GM18502 (cell line): ENCODE measurements around the gene NAV3.

Experiments used
- ATAC-seq: cut with Tn5 transposase; IDR thresholded peaks from one replicate; pipeline ENCODE4 v1.9.1; 2021; ENCODE audit warnings: mild to moderate bottlenecking; ENCODE audit not compliant: unreplicated experiment, poor library complexity

NAV3 gene

DNA sequence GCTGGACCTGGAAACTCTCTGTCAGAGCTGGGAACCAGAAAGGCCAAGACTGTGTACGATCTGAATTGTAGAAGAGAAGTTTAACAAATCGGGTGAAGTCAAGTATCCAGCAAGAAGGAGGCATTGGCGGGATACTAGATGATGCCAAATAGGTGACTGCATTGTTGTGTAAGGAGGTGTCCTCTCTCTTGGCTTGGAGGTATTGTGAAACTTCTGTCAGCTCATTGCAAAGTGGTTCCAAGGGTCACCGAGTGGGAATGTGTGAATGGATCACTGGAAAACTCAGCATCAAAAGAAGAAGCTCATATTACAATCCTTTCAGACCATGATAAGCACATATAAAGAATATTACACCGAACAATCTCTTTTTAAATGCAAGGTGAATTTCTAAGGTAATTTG lies 11.7 kb downstream of the NAV3 start:
- ATAC-seq = no peak

DNA sequence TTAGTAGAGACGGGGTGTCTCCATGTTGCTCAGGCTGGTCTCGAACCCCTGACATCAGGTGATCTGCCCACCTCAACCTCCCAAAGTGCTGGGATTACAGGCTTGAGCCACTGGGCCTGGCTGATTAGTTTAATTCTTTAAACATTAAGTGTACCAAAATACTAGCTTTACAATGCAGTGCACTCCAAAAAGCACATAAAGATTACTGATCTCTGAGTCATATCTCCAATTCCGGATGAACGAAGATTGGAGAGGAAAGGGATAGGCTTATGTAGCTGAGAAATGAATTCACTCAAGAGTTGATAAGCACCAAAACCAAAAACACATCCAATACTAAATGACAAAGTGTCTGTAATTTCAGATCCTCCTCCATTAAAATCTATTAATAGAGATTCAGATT lies 15.1 kb downstream of the NAV3 start:
- no peak for ATAC-seq

DNA sequence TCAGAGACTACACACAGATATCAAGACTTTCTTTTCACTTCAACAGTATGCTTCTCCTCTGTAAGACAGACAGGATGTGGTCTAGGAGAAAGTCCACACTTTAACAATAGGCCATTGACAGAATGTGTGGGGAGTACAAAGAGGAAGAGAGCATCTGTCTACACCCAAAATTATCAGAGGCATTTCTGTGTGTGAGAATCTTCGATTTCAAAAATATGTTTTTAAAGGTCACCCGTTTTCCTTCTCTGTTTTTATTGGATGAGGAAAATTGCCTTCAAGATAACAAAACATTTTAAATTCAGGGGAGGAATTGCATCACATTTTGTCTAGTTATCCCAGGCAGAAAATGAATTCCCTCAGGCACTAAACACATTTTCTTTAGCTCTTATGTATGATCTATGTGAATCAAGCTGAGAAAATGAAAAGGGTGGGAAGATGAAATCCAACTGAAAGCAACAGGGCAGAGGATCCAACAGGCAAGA lies 16.4 kb downstream of the NAV3 start:
- peak; percentile 100 for ATAC-seq

DNA sequence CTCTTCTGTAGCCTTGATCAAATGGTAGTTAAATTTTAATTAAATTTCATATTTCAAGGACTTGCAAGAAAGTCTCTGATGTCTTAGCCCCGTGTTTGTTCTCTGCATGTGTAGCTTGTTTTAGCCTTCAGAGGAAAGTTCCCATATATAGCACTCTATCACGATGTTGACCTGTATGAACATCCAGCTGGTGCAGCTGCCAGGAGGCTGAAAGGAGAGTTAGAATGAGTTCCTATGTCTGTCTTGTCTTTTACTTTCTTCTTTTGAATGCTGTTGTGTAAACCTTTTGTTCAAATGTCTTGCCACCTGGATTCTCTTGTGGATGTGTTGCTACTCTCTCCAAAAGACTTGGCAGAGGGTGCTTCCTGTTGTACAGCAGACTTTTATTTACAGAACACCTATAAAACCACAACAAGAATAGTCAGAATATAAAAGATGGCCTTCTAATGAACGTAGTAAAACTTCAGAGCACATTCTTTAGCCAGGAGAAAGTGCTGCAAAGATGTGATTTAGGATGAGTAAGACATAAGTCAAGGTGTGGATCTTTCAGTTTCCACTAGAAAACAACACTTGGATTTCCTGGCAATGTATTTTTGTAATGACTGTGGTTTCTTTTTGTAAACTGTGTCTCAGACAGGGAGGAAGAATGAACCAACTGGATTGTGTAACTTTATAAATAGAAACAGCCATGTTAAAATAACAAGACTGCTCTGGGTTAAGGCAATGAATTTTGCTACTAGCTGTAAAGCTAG lies 17.2 kb downstream of the NAV3 start:
- ATAC-seq = peak; percentile 29

DNA sequence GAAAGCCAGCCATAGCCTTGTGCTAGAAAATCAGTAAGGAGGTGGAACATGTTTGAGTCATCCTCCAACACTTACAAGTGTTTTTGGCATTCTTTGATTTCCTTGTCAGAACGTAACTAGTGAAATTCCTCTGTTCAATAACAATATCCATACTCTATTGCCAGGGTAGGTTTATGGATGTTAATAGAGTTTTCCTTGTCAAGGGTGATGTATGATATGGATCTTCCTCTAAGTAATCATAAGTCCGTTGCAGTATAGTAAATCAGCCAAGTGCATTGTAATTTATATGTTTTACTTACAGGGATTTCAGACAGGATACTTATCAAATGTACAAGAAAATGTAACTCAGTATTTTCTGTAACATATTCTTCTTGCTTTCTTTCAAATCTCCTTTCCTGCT lies 19.4 kb downstream of the NAV3 start:
- no peak for ATAC-seq

DNA sequence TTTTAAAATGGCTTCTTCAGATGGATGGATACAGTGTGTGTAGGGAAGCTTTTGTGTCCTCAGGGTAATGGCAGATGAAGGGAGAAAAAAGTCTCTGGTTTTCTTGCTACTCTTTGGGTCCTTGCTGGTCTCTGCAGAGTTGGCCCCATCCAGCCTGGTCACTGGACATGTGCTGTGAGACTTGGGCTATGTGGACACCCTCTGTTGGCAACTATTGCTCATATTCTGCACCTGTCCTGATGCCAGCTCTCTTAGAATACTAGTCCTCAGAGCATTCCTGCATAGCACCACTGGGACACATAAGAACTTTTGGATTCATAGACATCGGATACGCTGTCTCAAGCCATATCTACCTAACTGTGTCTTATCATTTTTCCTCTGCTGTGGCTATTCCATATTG lies 20.0 kb downstream of the NAV3 start:
- ATAC-seq = no peak

DNA sequence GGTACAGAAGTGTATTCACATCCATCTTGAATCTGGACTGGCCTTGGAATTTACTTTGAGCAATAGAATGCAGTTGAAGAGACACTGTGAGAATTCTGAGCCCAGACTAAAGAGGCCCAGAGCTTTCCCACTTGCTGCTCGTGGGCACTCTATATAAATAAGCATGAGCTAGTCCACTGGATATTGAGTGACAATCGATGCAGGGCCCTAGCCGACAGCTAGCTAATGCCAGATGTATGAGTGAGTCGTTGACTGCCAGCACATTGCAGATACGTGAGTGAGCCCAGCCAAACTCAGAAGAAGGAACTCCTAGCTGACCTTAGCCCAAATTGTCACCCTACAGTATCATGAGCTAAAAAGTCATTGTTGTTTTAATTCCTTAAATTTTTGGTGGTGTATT lies 24.9 kb downstream of the NAV3 start:
- no peak for ATAC-seq

DNA sequence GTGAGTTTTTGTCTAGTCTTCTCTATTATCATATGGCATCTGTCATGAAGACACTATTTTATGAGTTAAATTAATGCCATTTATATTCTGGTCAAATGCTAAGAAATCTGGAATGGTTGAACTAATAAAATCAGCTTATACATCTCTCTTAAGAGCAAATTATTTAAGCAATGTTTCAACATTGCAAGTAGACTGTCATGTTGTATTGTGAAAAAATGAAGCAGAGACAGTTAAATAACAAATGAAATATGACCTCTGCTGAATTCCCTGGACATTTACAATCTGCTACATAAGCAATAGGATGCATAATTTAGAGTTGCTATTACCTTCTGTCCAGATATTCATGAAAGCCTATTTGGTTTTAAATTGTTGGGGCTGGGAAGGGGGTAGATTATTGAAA lies 30.6 kb downstream of the NAV3 start:
- no peak for ATAC-seq

DNA sequence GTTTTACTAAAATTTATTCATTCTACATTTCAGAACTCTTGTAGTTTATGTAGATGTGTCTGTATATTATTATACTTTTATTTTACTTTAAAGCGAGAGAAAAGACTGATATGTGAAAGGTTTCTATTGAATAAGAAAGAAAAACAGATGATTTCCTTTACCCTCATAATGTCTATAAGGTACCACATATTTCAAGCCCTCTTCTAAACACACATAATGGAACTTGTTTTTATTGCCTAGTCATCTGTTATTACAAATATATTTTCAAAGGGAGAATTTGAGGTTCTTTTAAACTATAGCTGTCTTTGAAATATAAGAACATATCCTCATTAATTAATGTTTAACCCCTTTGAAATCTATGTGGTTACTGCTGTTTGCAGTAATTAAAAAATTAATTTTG lies 34.5 kb downstream of the NAV3 start:
- no peak for ATAC-seq

DNA sequence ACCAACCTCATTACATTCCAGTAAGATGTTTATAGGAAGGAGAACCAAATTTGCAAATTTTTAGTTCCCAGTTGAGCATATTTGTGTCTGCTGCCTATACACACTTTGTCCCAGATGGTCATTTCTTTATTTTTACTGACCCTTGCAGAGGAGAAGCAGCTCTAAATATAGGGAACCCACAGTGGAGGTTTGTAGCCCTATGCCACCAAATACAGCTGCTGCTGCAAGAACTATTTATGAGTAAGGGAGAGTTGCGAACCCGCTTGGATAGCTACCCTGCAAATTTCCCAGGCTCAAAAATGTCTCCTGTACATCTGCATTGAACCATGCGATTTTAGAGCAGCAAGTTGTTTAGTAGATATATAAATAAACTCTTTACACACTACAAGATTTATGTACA lies 48.2 kb downstream of the NAV3 start:
- ATAC-seq = no peak

DNA sequence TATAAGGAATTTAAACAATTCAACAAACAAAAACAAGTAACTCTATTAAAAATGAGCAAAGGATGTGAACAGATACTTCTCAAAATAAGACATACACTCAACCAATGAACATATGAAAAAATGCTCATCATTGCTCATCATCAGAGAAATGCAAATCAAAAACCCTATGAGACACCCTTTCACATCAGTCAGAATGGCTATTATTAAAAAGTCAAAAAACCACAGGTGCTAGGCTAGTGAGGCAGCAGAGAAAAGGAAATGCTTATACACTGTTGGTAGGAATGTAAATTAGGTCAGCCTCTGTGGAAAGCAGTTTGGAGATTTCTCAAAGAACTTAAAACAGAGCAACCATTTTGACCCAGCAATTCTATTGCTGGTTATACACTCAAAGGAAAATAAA lies 52.0 kb downstream of the NAV3 start:
- peak; percentile 74 for ATAC-seq

DNA sequence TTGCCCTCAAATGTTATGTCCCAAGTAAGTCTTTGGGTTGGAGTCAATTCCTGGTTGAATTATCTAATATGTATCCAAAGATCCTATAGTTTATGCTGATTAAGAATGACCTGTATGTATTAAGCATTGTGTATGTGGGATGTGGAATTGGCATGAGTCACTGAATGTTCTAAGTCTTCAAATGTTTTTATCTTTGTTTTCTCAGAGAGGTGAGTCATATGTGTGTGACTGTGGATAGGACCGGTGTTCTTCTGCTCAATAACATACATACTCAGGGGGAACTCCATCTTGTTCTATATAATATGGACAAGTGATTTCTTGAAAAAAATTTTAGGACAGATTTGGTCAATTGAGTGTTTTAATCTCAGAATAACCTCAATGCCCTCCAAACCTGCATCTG lies 57.9 kb downstream of the NAV3 start:
- ATAC-seq = no peak

DNA sequence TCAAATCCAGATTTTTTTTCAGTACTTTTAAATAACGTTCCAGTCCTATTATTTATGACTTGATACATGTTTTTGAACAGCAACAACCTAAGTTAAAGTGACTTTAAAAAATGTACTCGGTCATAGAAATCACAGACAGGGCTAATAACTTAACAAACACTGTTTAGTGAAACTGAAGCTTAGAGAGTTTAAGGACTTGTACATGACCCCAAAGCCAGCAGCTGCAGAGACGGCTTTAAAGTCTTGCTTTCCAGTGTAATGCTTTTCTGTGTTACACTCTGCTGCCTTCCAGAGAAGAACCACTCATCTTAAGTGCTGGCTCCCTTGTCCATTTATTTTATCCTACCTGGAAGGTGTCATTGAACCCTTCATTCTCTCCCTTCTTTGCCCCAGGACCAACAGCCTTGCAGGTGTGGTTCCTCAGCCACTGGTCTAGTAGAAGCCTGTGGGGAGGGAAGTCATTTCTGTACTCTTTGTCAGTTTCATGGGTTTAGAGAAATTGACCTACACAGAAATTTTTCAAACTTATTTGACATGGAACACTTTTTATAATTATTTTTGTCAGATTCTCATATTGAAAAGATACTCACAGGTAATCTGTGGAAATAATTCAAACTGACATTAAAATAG lies 60.9 kb downstream of the NAV3 start:
- ATAC-seq = no peak

DNA sequence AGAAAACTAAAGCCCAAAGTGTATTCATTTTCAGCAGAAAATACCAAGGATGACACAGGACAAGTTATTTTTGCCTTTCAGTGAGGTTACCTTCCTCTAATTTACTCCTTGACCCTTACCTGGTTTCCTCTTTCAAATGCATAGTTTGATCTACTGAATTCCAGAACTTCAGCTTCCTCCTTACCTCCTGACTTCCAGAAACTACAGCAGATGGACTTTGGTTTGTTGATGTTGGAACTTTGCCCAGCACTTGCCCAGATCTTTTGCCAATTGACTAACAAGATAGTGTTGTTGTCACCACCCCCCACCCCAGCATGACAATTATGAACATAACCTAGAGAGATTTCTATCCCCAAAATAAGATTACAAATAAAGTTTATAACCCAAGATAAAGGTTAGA lies 63.2 kb downstream of the NAV3 start:
- ATAC-seq = no peak

DNA sequence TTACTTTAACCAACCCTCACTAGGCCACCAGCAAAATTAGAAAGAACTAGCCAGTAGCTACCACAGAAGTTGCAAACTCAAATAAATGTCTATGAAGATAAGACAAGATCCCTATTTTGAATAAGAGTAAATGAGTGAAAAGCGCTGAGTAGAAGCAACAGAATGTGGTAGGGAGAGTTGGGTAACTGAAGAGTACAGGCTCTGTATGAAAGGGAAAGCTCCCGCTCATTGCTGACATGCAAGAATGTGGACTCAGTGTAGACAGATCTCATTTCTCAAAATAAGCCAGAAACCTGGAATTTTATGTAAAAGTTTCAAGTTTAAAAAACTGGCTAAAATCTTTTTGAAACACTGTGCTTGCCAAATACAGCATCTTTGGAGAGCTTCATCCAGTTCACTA lies 63.9 kb downstream of the NAV3 start:
- ATAC-seq = no peak

DNA sequence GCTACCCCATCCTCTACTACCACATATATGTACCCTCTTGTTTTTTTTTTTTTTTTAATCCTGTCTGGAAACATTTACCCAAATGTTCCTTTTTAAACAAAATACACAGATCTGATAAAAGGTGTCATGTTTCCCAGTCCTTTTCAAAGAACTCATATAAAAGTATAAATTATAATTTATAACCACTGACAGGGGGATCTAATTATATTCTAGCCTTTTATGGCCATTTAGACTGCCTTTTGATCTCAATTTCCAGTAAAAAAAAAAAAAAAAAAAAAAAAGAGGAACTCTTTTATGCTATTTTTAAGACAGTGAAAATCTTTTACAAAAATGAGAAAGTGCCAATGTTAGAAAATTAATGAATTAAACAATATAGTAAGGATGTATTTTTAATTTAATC lies 65.0 kb downstream of the NAV3 start:
- ATAC-seq = no peak

DNA sequence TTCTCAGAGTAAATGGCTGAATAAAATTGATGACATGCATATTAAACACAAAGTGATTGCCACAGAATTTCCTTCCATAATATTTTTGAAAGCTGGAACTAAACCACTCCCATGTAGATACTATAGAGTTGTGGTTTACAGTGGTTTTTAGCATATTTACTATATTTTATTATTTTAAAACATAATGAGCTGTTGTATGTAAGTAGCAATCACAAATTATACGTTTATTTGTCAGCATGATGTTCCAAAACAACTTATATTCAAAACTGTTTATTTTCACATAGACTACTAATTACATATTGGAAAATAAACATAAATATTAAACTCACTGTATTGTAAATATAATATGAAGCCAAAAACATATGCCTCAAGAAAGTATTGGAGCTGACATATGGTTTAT lies 77.2 kb downstream of the NAV3 start:
- no peak for ATAC-seq

DNA sequence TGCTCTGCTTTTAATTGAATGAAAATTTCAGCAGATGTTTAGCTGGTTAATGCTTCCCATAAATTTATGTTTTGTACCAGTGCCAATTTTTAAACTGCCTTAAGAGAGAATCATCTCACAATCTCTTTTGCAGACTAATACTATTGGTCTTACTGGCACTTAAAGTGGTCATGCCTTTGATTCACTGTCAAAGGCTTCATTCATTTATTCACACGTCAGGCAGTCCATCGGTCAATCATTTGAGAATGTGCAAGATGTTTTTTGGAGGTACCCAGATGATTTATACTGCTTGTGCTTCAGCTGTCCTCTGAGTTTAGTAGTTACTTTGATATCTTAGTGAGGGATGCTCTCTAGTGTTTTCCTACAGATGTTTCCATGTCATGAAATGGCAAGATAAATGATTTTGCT lies 83.4 kb downstream of the NAV3 start:
- no peak for ATAC-seq

DNA sequence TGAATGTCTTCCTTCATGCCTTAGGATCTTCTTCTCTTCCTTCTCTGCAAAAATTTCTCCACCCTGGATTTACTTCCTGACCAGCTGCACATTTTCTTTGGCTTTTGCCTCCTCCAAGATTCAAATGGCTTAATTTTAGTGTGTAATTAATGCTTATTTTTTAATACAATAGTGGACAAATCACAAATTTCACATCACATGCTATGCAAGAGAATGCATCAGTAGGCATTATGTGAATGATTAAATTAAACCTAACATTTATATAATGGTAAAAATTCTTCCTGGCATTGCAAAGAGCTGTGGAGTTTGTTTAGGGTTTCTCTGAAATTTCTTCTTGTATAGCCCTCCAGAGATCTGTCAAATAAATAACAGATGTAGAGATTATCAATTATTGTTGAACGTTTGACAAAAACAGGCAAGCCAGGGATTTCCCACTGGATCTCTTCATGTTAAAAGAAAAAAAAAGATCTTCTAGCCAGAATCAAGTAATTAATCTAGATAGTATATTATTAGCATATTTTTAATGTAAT lies 84.4 kb downstream of the NAV3 start:
- ATAC-seq = no peak

DNA sequence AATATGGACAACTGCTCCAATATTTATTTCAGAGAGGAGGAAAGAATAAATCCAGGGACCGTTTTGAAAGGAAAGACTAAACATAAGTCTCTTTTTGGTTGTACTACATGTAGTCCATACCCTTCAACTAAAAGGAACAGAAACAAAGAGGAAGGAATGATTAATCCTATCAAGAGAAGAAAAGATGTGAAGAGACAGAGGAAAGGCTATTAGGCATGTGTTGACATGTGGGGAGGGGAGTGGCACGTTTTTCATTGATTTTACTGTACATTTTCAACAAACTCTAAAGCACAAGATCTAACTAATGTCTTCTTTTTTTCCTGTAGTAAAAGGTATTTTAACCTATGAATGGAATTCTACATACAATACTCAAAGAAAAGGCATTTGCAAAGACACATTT lies 85.6 kb downstream of the NAV3 start:
- ATAC-seq = no peak

DNA sequence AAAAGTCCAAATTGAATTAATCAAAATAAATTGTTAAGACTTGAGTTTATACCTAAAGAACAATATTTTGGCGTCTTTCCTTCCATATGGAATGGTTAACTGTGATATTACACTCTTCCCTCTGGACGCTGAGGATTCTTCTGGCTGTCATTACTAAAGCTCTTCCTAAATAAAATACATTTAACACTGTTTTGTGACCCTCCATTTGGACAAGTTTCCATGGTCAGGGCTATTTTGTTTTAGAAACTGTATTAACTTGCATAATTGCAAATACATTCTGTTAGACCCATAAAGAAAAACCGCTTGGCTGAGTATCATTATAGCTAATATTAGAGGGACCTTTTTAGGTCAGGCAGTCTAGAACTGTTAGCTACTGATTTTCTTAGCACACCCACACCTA lies 87.4 kb downstream of the NAV3 start:
- ATAC-seq = no peak

DNA sequence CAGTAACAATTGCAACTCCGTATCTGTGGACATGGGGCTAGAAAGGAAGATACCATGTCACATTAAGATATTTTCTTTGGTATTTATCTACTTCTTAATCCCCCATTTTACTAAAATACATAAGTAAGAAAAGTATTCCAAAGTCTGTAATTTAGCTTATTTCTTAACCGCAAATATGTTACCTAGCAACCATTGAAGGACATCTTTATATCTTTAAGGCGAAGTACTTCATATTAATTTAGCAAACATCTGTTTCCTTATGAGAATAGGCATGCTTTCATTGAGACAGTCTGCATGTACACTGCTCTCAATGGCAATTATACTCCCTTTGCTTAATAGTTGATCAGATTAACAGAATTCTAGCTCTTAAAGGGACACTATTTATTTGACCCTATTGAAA lies 88.8 kb downstream of the NAV3 start:
- ATAC-seq = no peak
